ENCODE data around the gene GLI2. TPM values are rescaled to one million over a fixed set of nuclear protein-coding genes. Genes with fewer than 3 reads are reported as not detected.

The GLI2 gene
- total and polyA plus RNA-seq, 2 of the 8 experiments (the other 6 are each of a cell fraction or from before 2014, with no cell fraction given) = 18.4 to 46.9 TPM

DNA sequence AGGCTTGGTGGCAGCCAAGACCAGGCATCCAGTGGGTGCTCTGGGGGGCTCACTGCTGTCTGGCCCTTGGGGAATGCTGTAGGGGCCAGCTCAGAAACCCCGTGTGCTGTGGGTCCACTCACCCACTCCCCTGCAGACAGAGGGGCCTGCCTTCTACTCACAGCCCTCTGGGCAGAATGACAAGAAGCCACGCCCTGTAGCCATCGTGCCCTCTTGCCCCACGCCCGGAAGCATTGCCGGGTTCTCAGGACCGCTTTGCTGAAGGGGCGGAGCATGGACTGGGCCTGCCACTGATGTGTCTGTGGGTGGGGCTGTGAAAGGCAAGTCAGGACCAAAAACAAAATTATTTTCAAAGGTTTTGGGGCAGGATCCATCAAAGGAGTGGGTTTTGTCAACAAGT is 27.8 kb downstream of the GLI2 start:
- H4K20me1 ChIP-seq (replicated peaks in 1 of 2; ENCODE audit: control insufficient read depth in 1 of 2, insufficient read depth in 2 of 2, low read length in 2 of 2) = peaks cover 25 to 56% of the 10 kb centered on the region in 2 experiments
- no peak overlapping the region for H3K56ac ChIP-seq (replicated peaks; ENCODE audit: insufficient read length, low read depth, low read length)
- peaks cover 20 to 69% (median 41%) of the 10 kb centered on the region in 4 experiments for H3K4me1 ChIP-seq (replicated peaks in 1 of 4; ENCODE audit: control insufficient read depth in 3 of 4, insufficient read depth in 4 of 4, low read length in 3 of 4)
- H3K27me3 ChIP-seq (replicated peaks in 1 of 4; ENCODE audit: control insufficient read depth in 3 of 4, extremely low read depth in 1 of 4, insufficient read depth in 3 of 4, low read length in 3 of 4) = no peaks in the 10 kb centered on the region
- H2BK20ac ChIP-seq (ENCODE audit: low read length) = no peak overlapping the region
- no peak overlapping the region for H4K91ac ChIP-seq (replicated peaks; ENCODE audit: insufficient read length, low read length)
- H2BK15ac ChIP-seq (ENCODE audit: low read length) = no peak overlapping the region
- no peak overlapping the region for H4K8ac ChIP-seq (ENCODE audit: extremely low read depth, insufficient read depth, low read length)
- H3K18ac ChIP-seq (ENCODE audit: extremely low read depth, low read length) = no peak overlapping the region
- no peak for DNase-seq (ENCODE audit: low read depth in 1 of 2, low spot score in 2 of 2)
- FAIRE-seq = no peak
- H3K79me1 ChIP-seq (ENCODE audit: low read depth, low read length) = peaks cover 57% of the 10 kb centered on the region
- no peak overlapping the region for H4K5ac ChIP-seq (ENCODE audit: insufficient read length, low read depth, low read length)
- H3K23me2 ChIP-seq (ENCODE audit: low read depth, low read length) = no peaks in the 10 kb centered on the region
- H3K23ac ChIP-seq (ENCODE audit: insufficient read length) = no peak overlapping the region
- H2AFZ ChIP-seq (ENCODE audit: low read length) = no peak overlapping the region
- POLR2A ChIA-PET (ENCODE audit: partially characterized antibody) = interaction anchor here (1.4 kb wide), 1 partner anchor 13 kb away, joined by 3 read pairs; no protein-coding TSS in a partner anchor
- H3K4ac ChIP-seq (replicated peaks; ENCODE audit: insufficient read length, low read depth, low read length) = no peak overlapping the region
- no peak overlapping the region for H2BK5ac ChIP-seq (ENCODE audit: low read depth, low read length)
- no peak overlapping the region for H2BK12ac ChIP-seq (ENCODE audit: low read depth, low read length)
- CTCF ChIA-PET (ENCODE audit: partially characterized antibody) = no interaction called here
- no peak overlapping the region for H2BK120ac ChIP-seq (replicated peaks; ENCODE audit: low read depth, low read length)
- H3K79me2 ChIP-seq (ENCODE audit: control insufficient read depth in 1 of 2, insufficient read depth in 2 of 2, low read length in 2 of 2) = peaks cover 7 to 100% of the 10 kb centered on the region in 2 experiments
- H3K9ac ChIP-seq (replicated peaks in 1 of 4; ENCODE audit: extremely low read depth in 1 of 4, low read depth in 3 of 4, low read length in 3 of 4) = no peak overlapping the region
- no peak overlapping the region for H3K4me3 ChIP-seq (ENCODE audit: extremely low read depth in 1 of 4, insufficient read depth in 2 of 4, low read depth in 3 of 4, low read length in 4 of 4)
- no peak for TF ChIP-seq PHF8 (conservative IDR thresholded peaks at IDR 0.05; ENCODE audit: low read depth, low read length)
- no peak for TF ChIP-seq KDM1A (IDR thresholded peaks at IDR 0.05; ENCODE audit: borderline replicate concordance, low read length)
- no peak for TF ChIP-seq SAP30 (IDR thresholded peaks at IDR 0.05; ENCODE audit: insufficient read depth, insufficient replicate concordance, low read length)
- no peak for TF ChIP-seq BRCA1 (IDR thresholded peaks at IDR 0.05; ENCODE audit: low read depth, low read length)
- TF ChIP-seq CBX8 (IDR thresholded peaks at IDR 0.05; ENCODE audit: borderline replicate concordance, low read depth, low read length) = no peak
- no peak for TF ChIP-seq SIX5 (IDR thresholded peaks at IDR 0.05; ENCODE audit: low read depth, low read length)
- no peak for TF ChIP-seq SP2 (IDR thresholded peaks at IDR 0.05; ENCODE audit: low read length)
- no peak for TF ChIP-seq POU5F1 (IDR thresholded peaks at IDR 0.05; ENCODE audit: low read depth, low read length)
- TF ChIP-seq CREB1 (IDR thresholded peaks at IDR 0.05) = no peak
- no peak for TF ChIP-seq SP4 (IDR thresholded peaks at IDR 0.05; ENCODE audit: low read length)
- TF ChIP-seq TAF1 (IDR thresholded peaks at IDR 0.05; ENCODE audit: low read depth, low read length) = no peak
- no peak for TF ChIP-seq JUN (IDR thresholded peaks at IDR 0.05; ENCODE audit: low read depth, low read length)
- TF ChIP-seq TAF7 (optimal IDR thresholded peaks at IDR 0.05; ENCODE audit: borderline replicate concordance, low read depth, low read length) = no peak
- TF ChIP-seq KDM4A (IDR thresholded peaks at IDR 0.05; ENCODE audit: low read depth, low read length, severe bottlenecking) = no peak
- TF ChIP-seq EP300 (IDR thresholded peaks at IDR 0.05; ENCODE audit: borderline replicate concordance in 1 of 2, low read depth in 2 of 2, low read length in 2 of 2) = no peak
- no peak for TF ChIP-seq BACH1 (IDR thresholded peaks at IDR 0.05; ENCODE audit: low read length)
- H3K36me3 ChIP-seq (ENCODE audit: control insufficient read depth in 2 of 4, insufficient read depth in 4 of 4, low read length in 3 of 4) = no peaks in the 10 kb centered on the region
- 95% methylated on average over 8 of the region's 8 CpGs; no CpG with 5 or more reads in 1 of the 2 experiments for WGBS, 2 experiments (ENCODE audit: extremely low coverage in 1 of 2, insufficient coverage in 1 of 2, insufficient read length in 1 of 2, insufficient replicate concordance in 2 of 2, low coverage in 1 of 2, low lambda C conversion rate in 2 of 2, missing lambda C conversion rate in 1 of 2)
- H3K27ac ChIP-seq (ENCODE audit: low read depth, low read length) = no peak overlapping the region
- H3K9me3 ChIP-seq (ENCODE audit: insufficient read depth in 2 of 2, low read depth in 1 of 2, low read length in 1 of 2) = no peaks in the 10 kb centered on the region
- no peak overlapping the region for H2AK5ac ChIP-seq (ENCODE audit: low read depth, low read length)
- no peak overlapping the region for H3K14ac ChIP-seq (ENCODE audit: insufficient read length)
- no peak overlapping the region for H3K4me2 ChIP-seq (ENCODE audit: insufficient read depth in 1 of 2, low read depth in 2 of 2, low read length in 2 of 2)

Data from H1 (cell line).